Amygdala (tissue), 56 donors: ENCODE results near the gene RNF186.
"Not testable (repeated sequence)": the region's sequence is repeated elsewhere in the genome, so short reads cannot be mapped to it uniquely, and the experiment has no call there.

Experiments
- DNase-seq, 56 donors: peaks; one replicate each; lab custom pipeline; 2025; lab: John Stamatoyannopoulos, UW

Gene RNF186

GRCh38 chr1:19814681-19815503 lies at the start of gene RNF186:
Gene RNF186 (minus strand): TSS chr1:19815283. CDS start chr1:19815101, 182 bp downstream.
- DNase-seq = no peak

- no peak for DNase-seq
Observed at GRCh38 chr1:19864570-19865160, 49.6 kb upstream of the RNF186 start.

- no peak for DNase-seq
Observed at GRCh38 chr1:19862944-19863343, 47.9 kb upstream of the RNF186 start.

- no peak for DNase-seq
Observed at GRCh38 chr1:19861842-19862530, 46.9 kb upstream of the RNF186 start.

- DNase-seq = peak in 2 of 56 donors; percentile 2 to 5
Observed at GRCh38 chr1:19861034-19861433, 46.0 kb upstream of the RNF186 start.

- no peak for DNase-seq
Observed at GRCh38 chr1:19860418-19860817, 45.3 kb upstream of the RNF186 start.

- no peak for DNase-seq
Observed at GRCh38 chr1:19859876-19860275, 44.8 kb upstream of the RNF186 start.

- DNase-seq = no peak
Observed at GRCh38 chr1:19858893-19859292, 43.8 kb upstream of the RNF186 start.

- no peak for DNase-seq
Observed at GRCh38 chr1:19854866-19855265, 39.8 kb upstream of the RNF186 start.

- DNase-seq = no peak
Observed at GRCh38 chr1:19852036-19852435, 37.0 kb upstream of the RNF186 start.

- DNase-seq = no peak
Observed at GRCh38 chr1:19850214-19850613, 35.1 kb upstream of the RNF186 start.

GRCh38 chr1:19849307-19849706 lies 34.2 kb upstream of the RNF186 start:
- not testable (repeated sequence) for DNase-seq

GRCh38 chr1:19847334-19847733 lies 32.3 kb upstream of the RNF186 start:
- DNase-seq = not testable (repeated sequence)

- no peak for DNase-seq
Observed at GRCh38 chr1:19846338-19846737, 31.3 kb upstream of the RNF186 start.

GRCh38 chr1:19845555-19845954 lies 30.5 kb upstream of the RNF186 start:
- DNase-seq = no peak

GRCh38 chr1:19844731-19845495 lies 29.8 kb upstream of the RNF186 start:
- no peak for DNase-seq

GRCh38 chr1:19840228-19840627 lies 25.1 kb upstream of the RNF186 start:
- DNase-seq = no peak

- no peak for DNase-seq
Observed at GRCh38 chr1:19837866-19838265, 22.8 kb upstream of the RNF186 start.

- DNase-seq = no peak
Observed at GRCh38 chr1:19835578-19835977, 20.5 kb upstream of the RNF186 start.

GRCh38 chr1:19831441-19831840 lies 16.4 kb upstream of the RNF186 start:
- DNase-seq = no peak

GRCh38 chr1:19828546-19828945 lies 13.5 kb upstream of the RNF186 start:
- no peak for DNase-seq
